ENCODE results near the gene HOOK1.

The HOOK1 gene

DNA sequence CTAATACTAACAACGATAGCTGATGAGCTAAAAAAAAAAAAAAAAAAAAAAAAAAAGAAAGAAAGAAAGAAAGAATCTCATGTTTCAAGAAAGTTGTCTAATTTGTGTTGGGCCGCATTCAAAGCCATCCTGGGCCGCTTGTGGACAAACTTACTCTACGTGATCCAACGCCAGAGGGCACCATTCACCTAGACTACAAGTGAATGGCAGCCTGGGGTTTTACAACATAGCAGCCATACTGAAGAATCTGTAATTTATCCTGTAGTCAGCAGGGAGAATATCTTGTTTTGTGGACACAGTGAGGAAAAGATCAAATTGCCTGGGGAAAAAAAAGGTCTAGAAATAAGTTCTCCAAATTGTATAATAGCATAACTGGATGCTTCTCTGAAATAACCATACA, 64.8 kb downstream of the HOOK1 start:
- H3K4me3 ChIP-seq (ENCODE audit: low read depth, low read length), result no peak overlapping the region
- DNase-seq (ENCODE audit: low read depth, low spot score), result no peak
- CTCF ChIA-PET, result interaction anchor here (1.3 to 4.8 kb wide), 4 partner anchors 63 to 96 kb away, joined by 3 to 42 read pairs (median 6); no protein-coding TSS in a partner anchor
- POLR2A ChIA-PET, result no interaction called here
- TF ChIP-seq, protein P1, sequence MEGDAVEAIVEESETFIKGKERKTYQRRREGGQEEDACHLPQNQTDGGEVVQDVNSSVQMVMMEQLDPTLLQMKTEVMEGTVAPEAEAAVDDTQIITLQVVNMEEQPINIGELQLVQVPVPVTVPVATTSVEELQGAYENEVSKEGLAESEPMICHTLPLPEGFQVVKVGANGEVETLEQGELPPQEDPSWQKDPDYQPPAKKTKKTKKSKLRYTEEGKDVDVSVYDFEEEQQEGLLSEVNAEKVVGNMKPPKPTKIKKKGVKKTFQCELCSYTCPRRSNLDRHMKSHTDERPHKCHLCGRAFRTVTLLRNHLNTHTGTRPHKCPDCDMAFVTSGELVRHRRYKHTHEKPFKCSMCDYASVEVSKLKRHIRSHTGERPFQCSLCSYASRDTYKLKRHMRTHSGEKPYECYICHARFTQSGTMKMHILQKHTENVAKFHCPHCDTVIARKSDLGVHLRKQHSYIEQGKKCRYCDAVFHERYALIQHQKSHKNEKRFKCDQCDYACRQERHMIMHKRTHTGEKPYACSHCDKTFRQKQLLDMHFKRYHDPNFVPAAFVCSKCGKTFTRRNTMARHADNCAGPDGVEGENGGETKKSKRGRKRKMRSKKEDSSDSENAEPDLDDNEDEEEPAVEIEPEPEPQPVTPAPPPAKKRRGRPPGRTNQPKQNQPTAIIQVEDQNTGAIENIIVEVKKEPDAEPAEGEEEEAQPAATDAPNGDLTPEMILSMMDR (IDR thresholded peaks at IDR 0.05; ENCODE audit: insufficient read depth, low read length, missing control alignments), result peak; percentile 49

DNA sequence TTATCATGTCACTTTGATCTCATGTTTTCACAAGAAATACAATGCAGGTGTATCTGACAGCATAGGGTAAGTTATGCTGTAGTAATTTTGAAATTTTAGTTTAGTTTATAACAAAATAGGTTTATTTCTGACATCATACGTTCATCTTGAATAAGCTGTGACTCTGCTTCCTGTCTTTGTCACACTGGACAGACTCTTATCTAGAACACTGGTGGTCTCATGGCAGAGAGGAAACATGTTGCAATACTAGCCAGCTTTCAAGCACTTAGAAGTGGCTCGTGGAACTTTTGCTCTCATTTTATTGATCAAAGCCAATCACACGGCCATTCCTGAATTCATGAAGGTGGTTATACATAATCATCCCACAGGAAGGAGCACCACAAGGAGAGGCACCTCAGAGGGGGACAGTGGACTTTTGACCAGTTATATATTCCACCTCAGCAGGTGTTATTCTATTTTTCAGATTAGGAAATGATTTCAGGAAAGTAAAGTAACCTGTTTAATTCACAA, 65.3 kb downstream of the HOOK1 start:
- no peak for DNase-seq (ENCODE audit: low read depth, low spot score)
- H3K4me3 ChIP-seq (ENCODE audit: low read depth, low read length), result no peak overlapping the region
- POLR2A ChIA-PET, result no interaction called here
- TF ChIP-seq, protein P1 (IDR thresholded peaks at IDR 0.05; ENCODE audit: insufficient read depth, low read length, missing control alignments), result no peak
- CTCF ChIA-PET, result interaction anchor here (1.3 to 4.8 kb wide), 3 partner anchors 63 to 72 kb away, joined by 5 to 42 read pairs (median 8); no protein-coding TSS in a partner anchor

DNA sequence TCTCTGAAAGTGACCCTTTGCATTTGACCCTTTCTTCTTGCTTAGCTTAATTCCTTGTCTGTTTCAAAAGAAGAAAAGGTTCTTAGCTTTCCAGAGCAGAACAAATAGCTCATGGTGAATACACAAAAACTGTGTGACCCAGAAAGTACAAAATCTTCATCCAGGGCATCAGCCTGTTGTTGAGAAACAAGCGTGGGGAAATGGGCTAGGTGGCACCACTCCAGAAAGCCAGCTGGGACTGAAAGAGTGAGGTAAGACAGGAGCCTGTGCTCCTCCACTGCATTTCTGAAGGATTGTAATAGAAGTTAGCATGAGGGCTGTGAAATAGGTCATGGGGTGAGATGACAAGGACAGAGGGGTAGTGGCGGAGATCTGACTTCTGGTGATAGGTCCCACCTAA, 66.0 kb downstream of the HOOK1 start:
- TF ChIP-seq, protein P1 (IDR thresholded peaks at IDR 0.05; ENCODE audit: insufficient read depth, low read length, missing control alignments), result no peak
- ChIA-PET CTCF (interaction anchor here (2.1 to 4.8 kb wide), 2 partner anchors 66 to 71 kb away, joined by 8 to 42 read pairs; no protein-coding TSS in a partner anchor), POLR2A (no interaction called here)
- no peak overlapping the region for H3K4me3 ChIP-seq (ENCODE audit: low read depth, low read length)
- DNase-seq (ENCODE audit: low read depth, low spot score), result no peak

DNA sequence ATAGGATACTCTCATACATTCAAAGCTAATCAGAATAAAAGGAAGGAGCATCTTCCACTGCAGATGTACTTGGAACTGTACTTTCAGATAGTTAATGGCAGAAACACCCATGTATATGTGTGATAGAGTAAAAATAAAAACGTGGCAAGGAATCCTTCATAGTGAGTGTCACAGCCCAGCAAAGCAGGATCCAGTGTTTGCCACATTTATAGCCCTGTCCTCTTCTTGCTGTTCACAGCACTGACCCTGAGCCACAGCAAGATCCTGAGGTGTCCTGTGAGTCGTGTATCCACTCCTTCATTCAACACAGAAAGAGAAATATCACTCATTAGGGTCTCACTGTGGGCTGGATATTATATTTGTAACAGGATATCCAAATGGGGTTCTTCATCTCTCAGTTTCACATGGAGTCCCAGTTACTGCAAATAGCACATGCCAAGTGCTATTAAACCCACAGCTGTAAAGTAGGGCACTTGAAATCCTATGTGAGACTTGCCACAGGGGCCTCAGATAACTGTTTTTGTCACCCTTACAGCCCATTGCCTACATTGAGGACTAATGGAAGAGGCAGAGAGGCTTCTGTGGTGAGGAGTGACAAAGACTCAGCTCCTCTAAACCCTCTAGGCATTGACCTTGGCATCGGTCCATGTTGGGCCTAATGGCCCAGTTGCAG, 70.5 kb downstream of the HOOK1 start:
- ChIA-PET CTCF (interaction anchor here (0.8 kb wide), 1 partner anchor 61 kb away, joined by 3 read pairs; no protein-coding TSS in a partner anchor), POLR2A (no interaction called here)
- no peak for DNase-seq (ENCODE audit: low read depth, low spot score)

DNA sequence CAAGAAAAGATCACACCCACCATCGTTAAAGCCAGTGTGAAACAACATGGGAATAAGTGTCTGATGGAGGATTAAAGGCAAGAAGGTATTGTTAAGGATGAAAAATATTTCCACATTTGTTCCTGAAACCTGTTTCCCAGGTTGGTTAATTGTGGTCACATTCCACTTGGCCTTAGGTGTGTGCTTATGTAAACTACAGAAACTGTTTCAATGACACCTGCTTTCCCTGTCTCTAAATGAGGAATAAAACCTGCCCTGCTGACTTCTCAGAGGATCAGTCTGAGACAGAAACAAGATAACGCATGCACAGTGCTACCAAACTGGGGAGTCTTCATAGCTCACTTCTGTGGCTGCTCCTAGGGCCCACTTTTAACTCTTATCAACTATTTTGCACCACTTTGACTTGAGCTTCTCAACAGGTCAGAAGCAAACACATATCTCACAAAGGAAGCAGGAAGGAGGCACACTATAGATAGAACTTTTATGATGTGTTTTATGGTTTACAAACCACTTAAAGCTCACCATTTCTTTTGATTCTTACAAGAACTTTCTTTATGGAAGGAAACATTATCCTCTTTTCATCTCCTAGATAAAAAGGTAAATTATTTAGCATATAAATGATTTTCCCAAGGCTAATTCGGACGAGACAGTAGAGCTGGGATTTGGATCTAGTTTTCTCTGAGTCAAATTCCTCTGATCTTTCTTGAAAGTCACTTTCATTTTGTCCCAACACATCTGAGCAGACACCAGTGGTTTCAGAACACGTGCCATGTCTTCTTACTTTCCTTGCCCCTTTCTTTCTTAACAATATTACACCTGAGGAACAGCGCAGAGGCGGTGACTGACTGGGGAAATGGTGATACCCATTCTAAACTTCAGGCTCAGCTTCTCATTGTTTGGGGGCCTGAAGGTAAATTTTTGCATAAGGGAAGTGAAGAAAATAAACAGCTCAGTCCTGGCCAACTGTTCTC, 78.4 kb downstream of the HOOK1 start:
- no peak overlapping the region for H3K4me3 ChIP-seq (ENCODE audit: low read depth, low read length)
- TF ChIP-seq, protein P1 (IDR thresholded peaks at IDR 0.05; ENCODE audit: insufficient read depth, low read length, missing control alignments), result no peak
- DNase-seq (ENCODE audit: low read depth, low spot score), result no peak
- POLR2A ChIA-PET, result no interaction called here
- CTCF ChIA-PET, result interaction anchor here (1.0 to 1.5 kb wide), 2 partner anchors 11 to 53 kb away, joined by 3 to 4 read pairs; no protein-coding TSS in a partner anchor

More for the DNA sequence above, 70.5 kb downstream of the HOOK1 start:
- H3K4me3 ChIP-seq (ENCODE audit: low read depth, low read length), result no peak overlapping the region
- TF ChIP-seq, protein P1 (IDR thresholded peaks at IDR 0.05; ENCODE audit: insufficient read depth, low read length, missing control alignments), result no peak
